Fibroblast of skin of back (primary cell): ENCODE measurements around the gene CCDC93.
"Not testable (repeated sequence)": the region's sequence is repeated elsewhere in the genome, so short reads cannot be mapped to it uniquely, and the experiment has no call there.

Experiments used
- DNase-seq: peaks from one replicate; pipeline ENCODE4 v3.0.0-alpha.2; 2013

Gene CCDC93

GRCh38 chr2:118045286-118045685 lies 31.4 kb upstream of the CCDC93 start:
- no peak for DNase-seq

GRCh38 chr2:118044854-118045253 lies 31.0 kb upstream of the CCDC93 start:
- DNase-seq: no peak

GRCh38 chr2:118044103-118044716 lies 30.3 kb upstream of the CCDC93 start:
- DNase-seq: no peak

- no peak for DNase-seq
Measured at GRCh38 chr2:118040891-118041290, 27.0 kb upstream of the CCDC93 start.

GRCh38 chr2:118032169-118033013 lies 18.5 kb upstream of the CCDC93 start:
- DNase-seq: peak; percentile 38

GRCh38 chr2:118031566-118031965 lies 17.7 kb upstream of the CCDC93 start:
- DNase-seq: no peak

- no peak for DNase-seq
Measured at GRCh38 chr2:118029025-118029424, 15.2 kb upstream of the CCDC93 start.

GRCh38 chr2:118021356-118021755 lies 7.5 kb upstream of the CCDC93 start:
- no peak for DNase-seq

GRCh38 chr2:118019821-118020220 lies 6.0 kb upstream of the CCDC93 start:
- DNase-seq: no peak

GRCh38 chr2:118016911-118017310 lies 3.0 kb upstream of the CCDC93 start:
- no peak for DNase-seq

GRCh38 chr2:118015761-118016160 lies 1.9 kb upstream of the CCDC93 start:
- DNase-seq: not testable (repeated sequence)

- no peak for DNase-seq
Measured at GRCh38 chr2:118014492-118014824, 588 bp upstream of the CCDC93 start.

- DNase-seq: peak; percentile 30
Measured at GRCh38 chr2:118013221-118013723, 598 bp downstream of the CCDC93 start.

- no peak for DNase-seq
Measured at GRCh38 chr2:118012778-118013177, 1.1 kb downstream of the CCDC93 start.

- no peak for DNase-seq
Measured at GRCh38 chr2:118010473-118010872, 3.4 kb downstream of the CCDC93 start.

GRCh38 chr2:118006861-118007260 lies 7.0 kb downstream of the CCDC93 start:
- no peak for DNase-seq

GRCh38 chr2:118006326-118006725 lies 7.5 kb downstream of the CCDC93 start:
- no peak for DNase-seq

- DNase-seq: peak; percentile 77
Measured at GRCh38 chr2:118003396-118003824, 10.5 kb downstream of the CCDC93 start.

GRCh38 chr2:118000041-118000440 lies 13.8 kb downstream of the CCDC93 start:
- DNase-seq: no peak

- no peak for DNase-seq
Measured at GRCh38 chr2:117997872-117998454, 15.9 kb downstream of the CCDC93 start.

- DNase-seq: no peak
Measured at GRCh38 chr2:117996525-117996924, 17.3 kb downstream of the CCDC93 start.

GRCh38 chr2:117994729-117995128 lies 19.1 kb downstream of the CCDC93 start:
- no peak for DNase-seq

GRCh38 chr2:117989854-117990438 lies 23.9 kb downstream of the CCDC93 start:
- no peak for DNase-seq
